HepG2 (cell line): ENCODE data around the gene CFAP46. TPM values are rescaled to one million over a fixed set of nuclear protein-coding genes. Genes with fewer than 3 reads are reported as not detected.

Source experiments
- ATAC-seq: fragments of 200-7000 bp; cut with Tn5 transposase; 3 replicates; pipeline ENCODE4 v1.9.1; 2020; ENCODE audit warnings: mild to moderate bottlenecking, moderate library complexity
- BruUV-seq: library from RNA; stranded (reverse); fragments of 400-500 nt; replicated peaks from 2 replicates; lab custom pipeline; 2021; lab: Mats Ljungman, UMichigan
- CTCF ChIA-PET: fragments of 300-600 bp; formaldehyde crosslinking; extraction: SDS; loops from one replicate; lab custom pipeline; 2021; ENCODE audit warnings: low total read pairs, inconsistent platforms, low intra/inter-chr PET ratio; lab: Yijun Ruan, JAX
- POLR2A ChIA-PET: fragments of 350-600 bp; sonication (Branson Sonifier 250); formaldehyde crosslinking; loops from one replicate; lab custom pipeline; 2020; ENCODE audit warnings: antibody characterized with exemption, inconsistent platforms; lab: Yijun Ruan, JAX
- DNase-seq: peaks from one replicate; pipeline ENCODE4 v3.0.0-alpha.2; 2015; ENCODE audit warnings: low spot score
- FAIRE-seq: peaks from 3 replicates; lab custom pipeline; 2011; peaks lifted over from hg19 to GRCh38; lab: Jason Lieb, UNC
- H2AFZ ChIP-seq: one replicate; pipeline ENCODE4 v1.6.1; 2011; ENCODE audit warnings: low read length, inconsistent platforms
- H3K27ac ChIP-seq: fragments of 300-600 bp; 3 replicates; pipeline ENCODE4 v1.8.0; 2011; ENCODE audit warnings: mixed run types, mild to moderate bottlenecking, mixed read lengths, low read length, inconsistent platforms; ENCODE audit not compliant: insufficient read depth; ENCODE audit errors: extremely low read length
- H3K27me3 ChIP-seq, 2 experiments: fragments of 200-600 bp in 1 of 2; 2 replicates in 1 of 2; 3 replicates in 1 of 2; pipeline versions ENCODE4 v1.6.0 to v1.8.0; 2011; ENCODE audit warnings: low read length in 2 of 2, mild to moderate bottlenecking in 2 of 2, moderate library complexity in 2 of 2, inconsistent platforms in 1 of 2; ENCODE audit not compliant: insufficient read depth in 2 of 2, control insufficient read depth in 1 of 2
- H3K36me3 ChIP-seq, 2 experiments: fragments of 200-600 bp in 1 of 2; replicated peaks in 1 of 2; 2 replicates in 1 of 2; 3 replicates in 1 of 2; pipeline versions ENCODE4 v1.5.1 to v1.8.0; 2011; ENCODE audit warnings: low read length in 2 of 2, inconsistent platforms in 1 of 2; ENCODE audit not compliant: insufficient read depth in 2 of 2, control insufficient read depth in 1 of 2
- H3K4me1 ChIP-seq: 2 replicates; pipeline ENCODE4 v1.5.1; 2012; ENCODE audit warnings: low read length, inconsistent platforms; ENCODE audit not compliant: insufficient read depth
- H3K4me2 ChIP-seq: 2 replicates; pipeline ENCODE4 v1.6.0; 2011; ENCODE audit warnings: low read depth, low read length, inconsistent platforms
- H3K4me3 ChIP-seq, 3 experiments: fragments of 200-600 bp in 1 of 3; sonication (generic), shearing (Covaris generic) in 1 of 3; replicated peaks in 1 of 3; 2 replicates each; pipeline ENCODE4 v1.5.1; 2011 to 2016; ENCODE audit warnings: low read length in 3 of 3, inconsistent platforms in 2 of 3, low read depth in 2 of 3, mild to moderate bottlenecking in 2 of 3, control low read depth in 1 of 3, mixed read lengths in 1 of 3; ENCODE audit not compliant: insufficient read depth in 1 of 3
- H3K79me2 ChIP-seq: one replicate; pipeline ENCODE4 v1.6.1; 2011; ENCODE audit warnings: low read length, inconsistent platforms; ENCODE audit not compliant: insufficient read depth
- H3K9ac ChIP-seq: 2 replicates; pipeline ENCODE4 v1.6.0; 2011; ENCODE audit warnings: mild to moderate bottlenecking, low read depth, low read length, inconsistent platforms; ENCODE audit not compliant: insufficient read depth
- H3K9me3 ChIP-seq: 2 replicates; pipeline ENCODE4 v1.5.1; 2012; ENCODE audit warnings: mild to moderate bottlenecking, low read length
- H4K20me1 ChIP-seq: 2 replicates; pipeline ENCODE4 v1.6.0; 2011; ENCODE audit warnings: inconsistent platforms, mild to moderate bottlenecking, low read length, moderate library complexity; ENCODE audit not compliant: insufficient read depth
- ARID4A ChIP-seq: sonication (generic); formaldehyde crosslinking; IDR thresholded peaks from 2 replicates; pipeline ENCODE4 v1.5.0; 2020; ENCODE audit warnings: mild to moderate bottlenecking, missing genetic modification reagents, borderline replicate concordance
- ERF ChIP-seq: IDR thresholded peaks from 2 replicates; pipeline ENCODE4 v1.6.1; 2018; ENCODE audit warnings: missing biosample characterization, missing genetic modification reagents
- HBP1 ChIP-seq: IDR thresholded peaks from 2 replicates; pipeline ENCODE4 v1.6.1; 2016; ENCODE audit warnings: low read depth, control low read depth
- MTF2 ChIP-seq: sonication (generic); formaldehyde crosslinking; IDR thresholded peaks from 2 replicates; pipeline ENCODE4 v1.5.0; 2020; ENCODE audit warnings: missing genetic modification reagents, borderline replicate concordance
- TMF1 ChIP-seq: sonication (generic); formaldehyde crosslinking; IDR thresholded peaks from 2 replicates; pipeline ENCODE4 v1.8.1; 2022; ENCODE audit warnings: low read depth, missing genetic modification reagents
- ZNF142 ChIP-seq: sonication (generic); formaldehyde crosslinking; IDR thresholded peaks from 2 replicates; pipeline ENCODE4 v1.4.0; 2020; ENCODE audit warnings: missing genetic modification reagents
- ZNF570 ChIP-seq: sonication (generic); formaldehyde crosslinking; IDR thresholded peaks from 2 replicates; pipeline ENCODE4 v1.4.0; 2020; ENCODE audit warnings: mild to moderate bottlenecking, missing genetic modification reagents, borderline replicate concordance
- ZNF574 ChIP-seq: sonication (generic); formaldehyde crosslinking; IDR thresholded peaks from 2 replicates; pipeline ENCODE4 v1.4.0; 2020; ENCODE audit warnings: missing genetic modification reagents
- ZSCAN22 ChIP-seq: sonication (generic); formaldehyde crosslinking; IDR thresholded peaks from 2 replicates; pipeline ENCODE4 v1.4.0; 2020; ENCODE audit warnings: mild to moderate bottlenecking, missing genetic modification reagents
- WGBS: methylation state at CpG from one replicate; pipeline ENCODE4 v1.1.6; 2017; ENCODE audit warnings: low lambda C conversion rate; 5-methylcytosine and 5-hydroxymethylcytosine counted together
- in situ Hi-C: cut with HindIII; loops from 2 replicates; pipeline ENCODE4 v1.10.0; 2017; ENCODE audit warnings: low pct_unique_long_range_greater_than_20kb; ENCODE audit not compliant: extremely low pct_ligation_motif_present
- intact Hi-C: fragments of 100-400 bp; cut with micrococcal nuclease; formaldehyde crosslinking; loops from one replicate; pipeline ENCODE4 v1.10.0; 2022; ENCODE audit not compliant: unreplicated experiment
- polyA plus RNA-seq, 8 experiments: library from polyadenylated mRNA; depleted of rRNA in 3 of 8; stranded (reverse) in 7 of 8; unstranded in 1 of 8; fragments of >200 nt; fragmentation: Illumina TruSeq in 4 of 8; extraction: Trizol in 4 of 8; gene quantifications; 2 replicates each; pipeline versions ENCODE4 v1.2.1 to v1.2.3, GENCODE V29; 2011 to 2016; ENCODE audit warnings: low read depth in 4 of 8, missing spikeins in 1 of 8, mixed read lengths in 1 of 8; ENCODE audit not compliant: insufficient read depth in 1 of 8
- total RNA-seq, 5 experiments: library from RNA; depleted of rRNA; stranded (reverse); fragments of >200 nt; fragmentation: Illumina TruSeq; extraction: Trizol; gene quantifications; 2 replicates each; pipeline ENCODE4 v1.2.3, GENCODE V29; 2016; ENCODE audit warnings: low read depth in 1 of 5

The CFAP46 gene
- total and polyA plus RNA-seq, 2 of the 13 experiments (the other 11 are each of a cell fraction or from before 2014, with no cell fraction given), result 0.24 to 0.84 TPM

GRCh38 chr10:132827861-132828539 lies 114.4 kb downstream of the CFAP46 start:
- ATAC-seq (no peak), FAIRE-seq (no peak), DNase-seq (no peak)
- BruUV-seq, result no TSS peak
- Histone ChIP-seq H3K79me2 (no peaks in the 10 kb centered on the region), H3K4me3 (no peak overlapping the region; a peak in 1 of 6 replicates), H3K27me3 (peaks cover 0 to 30% of the 10 kb centered on the region in 2 experiments; a peak in 3 of 5 replicates), H3K36me3 (no peaks in the 10 kb centered on the region), H3K27ac (no peak overlapping the region), H4K20me1 (no peaks in the 10 kb centered on the region), H3K4me2 (no peak overlapping the region), H2AFZ (no peak overlapping the region), H3K4me1 (peaks cover 10% of the 10 kb centered on the region), H3K9me3 (peaks cover 24% of the 10 kb centered on the region), H3K9ac (no peak overlapping the region)
- ChIA-PET CTCF (no interaction called here), POLR2A (no interaction called here)
- in situ Hi-C loops, result no loop called here
- intact Hi-C loops, result no loop called here
- 66% methylated on average over 29 of the region's 29 CpGs for WGBS
- no peak for TF ChIP-seq HBP1
- TF ChIP-seq MTF2 (CRISPR knock-in tag), result no peak
- no peak for TF ChIP-seq TMF1
- TF ChIP-seq ZNF570 (CRISPR knock-in tag), result no peak
- no peak for TF ChIP-seq ZNF574 (CRISPR knock-in tag)
- no peak for TF ChIP-seq ZSCAN22 (CRISPR knock-in tag)
- no peak for TF ChIP-seq ARID4A (CRISPR knock-in tag)
- no peak for TF ChIP-seq ZNF142 (CRISPR knock-in tag)
- no peak for TF ChIP-seq ERF (CRISPR knock-in tag)
